H1 (cell line): Measurements from ENCODE around the gene TTC33. TPM values are rescaled to one million over a fixed set of nuclear protein-coding genes. Genes with fewer than 3 reads are reported as not detected.

Source experiments
- CTCF ChIA-PET: fragments of 300-600 bp; sonication (Branson Sonifier 250); formaldehyde crosslinking; loops from one replicate; lab custom pipeline; 2021; ENCODE audit not compliant: partially characterized antibody; lab: Charles Lee
- POLR2A ChIA-PET: fragments of 300-600 bp; sonication (Branson Sonifier 250); formaldehyde crosslinking; loops from one replicate; lab custom pipeline; 2021; ENCODE audit warnings: inconsistent platforms; ENCODE audit not compliant: partially characterized antibody; lab: Charles Lee
- DNase-seq, 2 experiments: peaks; one replicate each; pipeline versions ENCODE4 v3.0.0 to v3.0.0-alpha.2; 2010 to 2022; ENCODE audit warnings: low spot score in 2 of 2, low read depth in 1 of 2, mixed read lengths in 1 of 2
- FAIRE-seq: peaks from 2 replicates; lab custom pipeline; 2011; peaks lifted over from hg19 to GRCh38; lab: Jason Lieb, UNC
- H2AFZ ChIP-seq: 2 replicates; pipeline ENCODE4 v1.8.1; 2012; ENCODE audit warnings: low read length, inconsistent platforms
- H2AK5ac ChIP-seq: 2 replicates; pipeline ENCODE4 v1.6.1; 2013; ENCODE audit warnings: low read depth, low read length
- H2BK120ac ChIP-seq: replicated peaks from 2 replicates; pipeline ENCODE3; 2013; ENCODE audit warnings: low read depth, low read length, inconsistent platforms
- H2BK12ac ChIP-seq: 2 replicates; pipeline ENCODE4 v1.6.1; 2013; ENCODE audit warnings: low read depth, low read length
- H2BK15ac ChIP-seq: 2 replicates; pipeline ENCODE4 v1.6.1; 2013; ENCODE audit warnings: low read length
- H2BK20ac ChIP-seq: 2 replicates; pipeline ENCODE4 v1.6.1; 2013; ENCODE audit warnings: low read length
- H2BK5ac ChIP-seq: 2 replicates; pipeline ENCODE4 v1.6.1; 2013; ENCODE audit warnings: low read depth, low read length
- H3K14ac ChIP-seq: 2 replicates; pipeline ENCODE4 v1.6.1; 2013; ENCODE audit warnings: inconsistent platforms; ENCODE audit not compliant: insufficient read length
- H3K18ac ChIP-seq: 2 replicates; pipeline ENCODE4 v1.6.1; 2013; ENCODE audit warnings: low read length; ENCODE audit errors: extremely low read depth
- H3K23ac ChIP-seq: 2 replicates; pipeline ENCODE4 v1.6.1; 2013; ENCODE audit warnings: inconsistent platforms; ENCODE audit not compliant: insufficient read length
- H3K23me2 ChIP-seq: 2 replicates; pipeline ENCODE4 v1.6.1; 2013; ENCODE audit warnings: low read depth, low read length
- H3K27ac ChIP-seq: 2 replicates; pipeline ENCODE4 v1.6.1; 2011; ENCODE audit warnings: low read depth, low read length, inconsistent platforms
- H3K27me3 ChIP-seq, 4 experiments: replicated peaks in 1 of 4; 1 replicate in 1 of 4; 2 replicates in 3 of 4; pipeline versions ENCODE4 v1.6.1 to v1.8.1; 2011 to 2013; ENCODE audit warnings: low read length in 3 of 4, mild to moderate bottlenecking in 3 of 4, inconsistent platforms in 2 of 4, mixed read lengths in 2 of 4, moderate library complexity in 1 of 4; ENCODE audit not compliant: control insufficient read depth in 3 of 4, insufficient read depth in 3 of 4; ENCODE audit errors: extremely low read depth in 1 of 4
- H3K36me3 ChIP-seq, 4 experiments: 2 replicates each; pipeline versions ENCODE4 v1.6.1 to v1.8.1; 2011 to 2013; ENCODE audit warnings: mild to moderate bottlenecking in 4 of 4, low read length in 3 of 4, moderate library complexity in 2 of 4, control low read depth in 1 of 4, inconsistent platforms in 1 of 4; ENCODE audit not compliant: insufficient read depth in 4 of 4, control insufficient read depth in 2 of 4
- H3K4ac ChIP-seq: replicated peaks from 2 replicates; pipeline ENCODE3; 2013; ENCODE audit warnings: low read length, low read depth, mixed read lengths, inconsistent platforms; ENCODE audit not compliant: insufficient read length
- H3K4me1 ChIP-seq, 4 experiments: replicated peaks in 1 of 4; 1 replicate in 1 of 4; 2 replicates in 3 of 4; pipeline versions ENCODE4 v1.6.1 to v1.8.1; 2011 to 2013; ENCODE audit warnings: low read length in 3 of 4, inconsistent platforms in 2 of 4, mixed read lengths in 1 of 4; ENCODE audit not compliant: insufficient read depth in 4 of 4, control insufficient read depth in 3 of 4
- H3K4me2 ChIP-seq, 2 experiments: 2 replicates each; pipeline versions ENCODE4 v1.6.1 to v1.8.1; 2011 to 2013; ENCODE audit warnings: low read depth in 2 of 2, low read length in 2 of 2, control low read depth in 1 of 2, inconsistent platforms in 1 of 2, mild to moderate bottlenecking in 1 of 2; ENCODE audit not compliant: insufficient read depth in 1 of 2
- H3K4me3 ChIP-seq, 4 experiments: fragments of 200-600, 300-600 bp in 1 of 4; sonication (generic), shearing (Covaris generic), sonication (Bioruptor Twin) in 1 of 4; 2 replicates each; pipeline versions ENCODE4 v1.5.1 to v1.8.1; 2011 to 2016; ENCODE audit warnings: low read length in 4 of 4, low read depth in 3 of 4, control low read depth in 2 of 4, inconsistent platforms in 2 of 4, mild to moderate bottlenecking in 2 of 4, mixed read lengths in 1 of 4, moderate library complexity in 1 of 4; ENCODE audit not compliant: insufficient read depth in 2 of 4; ENCODE audit errors: extremely low read depth in 1 of 4
- H3K56ac ChIP-seq: replicated peaks from 2 replicates; pipeline ENCODE3; 2013; ENCODE audit warnings: low read depth, mild to moderate bottlenecking, mixed read lengths, low read length, inconsistent platforms; ENCODE audit not compliant: insufficient read length
- H3K79me1 ChIP-seq: 2 replicates; pipeline ENCODE4 v1.6.1; 2013; ENCODE audit warnings: low read depth, low read length, control low read depth
- H3K79me2 ChIP-seq, 2 experiments: 2 replicates each; pipeline versions ENCODE4 v1.6.1 to v1.8.1; 2012 to 2013; ENCODE audit warnings: low read length in 2 of 2, mild to moderate bottlenecking in 2 of 2, inconsistent platforms in 1 of 2; ENCODE audit not compliant: insufficient read depth in 2 of 2, control insufficient read depth in 1 of 2
- H3K9ac ChIP-seq, 4 experiments: replicated peaks in 1 of 4; 1 replicate in 1 of 4; 2 replicates in 3 of 4; pipeline versions ENCODE4 v1.6.1 to v1.8.1; 2011 to 2013; ENCODE audit warnings: low read depth in 3 of 4, low read length in 3 of 4, control low read depth in 2 of 4, mild to moderate bottlenecking in 2 of 4, moderate library complexity in 2 of 4, inconsistent platforms in 1 of 4; ENCODE audit errors: extremely low read depth in 1 of 4
- H3K9me3 ChIP-seq, 2 experiments: 2 replicates each; pipeline versions ENCODE4 v1.6.1 to v1.8.1; 2012 to 2013; ENCODE audit warnings: mild to moderate bottlenecking in 2 of 2, moderate library complexity in 2 of 2, control low read depth in 1 of 2, inconsistent platforms in 1 of 2, low read depth in 1 of 2, low read length in 1 of 2, mixed read lengths in 1 of 2; ENCODE audit not compliant: insufficient read depth in 2 of 2
- H4K20me1 ChIP-seq, 2 experiments: replicated peaks in 1 of 2; 2 replicates each; pipeline versions ENCODE3 to v1.8.1; 2011 to 2013; ENCODE audit warnings: inconsistent platforms in 2 of 2, low read length in 2 of 2, mild to moderate bottlenecking in 1 of 2; ENCODE audit not compliant: insufficient read depth in 2 of 2, control insufficient read depth in 1 of 2
- H4K5ac ChIP-seq: 2 replicates; pipeline ENCODE4 v1.6.1; 2013; ENCODE audit warnings: low read length, low read depth, mixed read lengths, inconsistent platforms; ENCODE audit not compliant: insufficient read length
- H4K8ac ChIP-seq: 2 replicates; pipeline ENCODE4 v1.8.0; 2013; ENCODE audit warnings: mild to moderate bottlenecking, moderate library complexity, low read length, inconsistent platforms; ENCODE audit not compliant: insufficient read depth; ENCODE audit errors: extremely low read depth
- H4K91ac ChIP-seq: replicated peaks from 2 replicates; pipeline ENCODE3; 2013; ENCODE audit warnings: low read length, mixed read lengths, inconsistent platforms; ENCODE audit not compliant: insufficient read length
- CBX8 ChIP-seq: fragments of 300-800, 300-1000 bp; sonication (generic); IDR thresholded peaks from 2 replicates; pipeline ENCODE4 v1.7.1; 2016; ENCODE audit warnings: low read depth, low read length, borderline replicate concordance
- CREB1 ChIP-seq: IDR thresholded peaks from 2 replicates; pipeline ENCODE4 v1.6.1; 2012; ENCODE audit warnings: inconsistent platforms
- RAD21 ChIP-seq, 2 experiments: IDR thresholded peaks in 1 of 2; conservative IDR thresholded peaks in 1 of 2; 2 replicates each; pipeline ENCODE4 v1.6.1; 2011; ENCODE audit warnings: low read depth in 2 of 2, low read length in 2 of 2, improper control_type of control experiment in 1 of 2, inconsistent platforms in 1 of 2, mild to moderate bottlenecking in 1 of 2, moderate library complexity in 1 of 2
- SP2 ChIP-seq: IDR thresholded peaks from 2 replicates; pipeline ENCODE4 v1.6.1; 2012; ENCODE audit warnings: mild to moderate bottlenecking, low read length, inconsistent platforms
- WGBS, 2 experiments: shearing (Covaris generic) in 1 of 2; methylation state at CpG; one replicate each; pipeline versions ENCODE4 v1.1.6 to v1.1.7; 2013 to 2015; ENCODE audit warnings: low lambda C conversion rate in 2 of 2, mixed read lengths in 2 of 2, inconsistent platforms in 1 of 2, low coverage in 1 of 2, missing lambda C conversion rate in 1 of 2; ENCODE audit not compliant: insufficient replicate concordance in 2 of 2, insufficient coverage in 1 of 2, insufficient read length in 1 of 2; ENCODE audit errors: extremely low coverage in 1 of 2, missing lambda C conversion rate in 1 of 2; 5-methylcytosine and 5-hydroxymethylcytosine counted together
- polyA plus RNA-seq, 7 experiments: library from polyadenylated mRNA; depleted of rRNA in 3 of 7; stranded (reverse) in 5 of 7; unstranded in 2 of 7; fragments of >200 nt in 5 of 7; fragments of 200-250 nt in 2 of 7; gene quantifications; 1 replicate in 5 of 7; 2 replicates in 1 of 7; 4 replicates in 1 of 7; pipeline versions ENCODE4 v1.2.1 to v1.2.3, GENCODE V29; 2011 to 2013; ENCODE audit warnings: missing spikeins in 2 of 7, mixed read lengths in 2 of 7
- total RNA-seq: library from RNA; stranded (reverse); fragmentation: NEBNext Ultra II Directional; extraction: Animal tissue kit (Norgen Biotek cat#: 25700); gene quantifications from 2 replicates; pipeline ENCODE4 v1.2.1, GENCODE V29; 2021

Gene TTC33
- total and polyA plus RNA-seq, 2 of the 8 experiments (the other 6 are each of a cell fraction or from before 2014, with no cell fraction given): 1.2 to 12.6 TPM

GRCh38 chr5:40521108-40521785, 234.5 kb downstream of the TTC33 start:
- FAIRE-seq (no peak), DNase-seq (no peak)
- no peak overlapping the region for H2BK12ac ChIP-seq
- H3K4ac ChIP-seq: no peak overlapping the region
- H2BK20ac ChIP-seq: no peak overlapping the region
- no peak overlapping the region for H2AK5ac ChIP-seq
- no peak overlapping the region for H3K56ac ChIP-seq
- H2AFZ ChIP-seq: no peak overlapping the region
- no peak overlapping the region for H2BK15ac ChIP-seq
- no peak overlapping the region for H2BK5ac ChIP-seq
- H4K20me1 ChIP-seq: no peaks in the 10 kb centered on the region
- H4K91ac ChIP-seq: no peak overlapping the region
- H4K8ac ChIP-seq: no peak overlapping the region
- H3K4me2 ChIP-seq: no peak overlapping the region
- no peak overlapping the region for H3K18ac ChIP-seq
- peaks cover 0 to 1% (median 0%) of the 10 kb centered on the region in 4 experiments; a peak in 1 of 7 replicates for H3K27me3 ChIP-seq
- H3K9ac ChIP-seq: no peak overlapping the region
- H3K14ac ChIP-seq: no peak overlapping the region
- no peak overlapping the region for H2BK120ac ChIP-seq
- H3K36me3 ChIP-seq: no peaks in the 10 kb centered on the region
- no peaks in the 10 kb centered on the region for H3K9me3 ChIP-seq
- no peaks in the 10 kb centered on the region for H3K23me2 ChIP-seq
- ChIA-PET POLR2A (no interaction called here), CTCF (interaction anchor here (1.1 kb wide), 1 partner anchor 192 kb away, joined by 3 read pairs; no protein-coding TSS in a partner anchor)
- H3K23ac ChIP-seq: no peak overlapping the region
- H3K27ac ChIP-seq: no peak overlapping the region
- no peak overlapping the region for H4K5ac ChIP-seq
- no peaks in the 10 kb centered on the region for H3K79me2 ChIP-seq
- peaks cover 0 to 3% (median 0%) of the 10 kb centered on the region in 4 experiments; a peak in 1 of 7 replicates for H3K4me1 ChIP-seq
- no peaks in the 10 kb centered on the region for H3K79me1 ChIP-seq
- 94% methylated on average over 3 of the region's 3 CpGs; no CpG with 5 or more reads in 1 of the 2 experiments for WGBS, 2 experiments
- TF ChIP-seq CREB1: no peak
- no peak for TF ChIP-seq CBX8
- TF ChIP-seq SP2: no peak
- no peak for TF ChIP-seq RAD21 (IDR thresholded peaks at IDR 0.05 in 1 of 2, conservative IDR thresholded peaks at IDR 0.05 in 1 of 2; ENCODE audit: low read depth in 2 of 2, low read length in 2 of 2)
- H3K4me3 ChIP-seq: no peak overlapping the region
